GM10847 (cell line): ENCODE measurements around the gene EEFSEC.

Experiments used
- POLR2A ChIP-seq: IDR thresholded peaks from 2 replicates; pipeline ENCODE4 v1.6.1; 2011; ENCODE audit not compliant: insufficient read length; ENCODE audit errors: extremely low read depth

The EEFSEC gene, protein sequence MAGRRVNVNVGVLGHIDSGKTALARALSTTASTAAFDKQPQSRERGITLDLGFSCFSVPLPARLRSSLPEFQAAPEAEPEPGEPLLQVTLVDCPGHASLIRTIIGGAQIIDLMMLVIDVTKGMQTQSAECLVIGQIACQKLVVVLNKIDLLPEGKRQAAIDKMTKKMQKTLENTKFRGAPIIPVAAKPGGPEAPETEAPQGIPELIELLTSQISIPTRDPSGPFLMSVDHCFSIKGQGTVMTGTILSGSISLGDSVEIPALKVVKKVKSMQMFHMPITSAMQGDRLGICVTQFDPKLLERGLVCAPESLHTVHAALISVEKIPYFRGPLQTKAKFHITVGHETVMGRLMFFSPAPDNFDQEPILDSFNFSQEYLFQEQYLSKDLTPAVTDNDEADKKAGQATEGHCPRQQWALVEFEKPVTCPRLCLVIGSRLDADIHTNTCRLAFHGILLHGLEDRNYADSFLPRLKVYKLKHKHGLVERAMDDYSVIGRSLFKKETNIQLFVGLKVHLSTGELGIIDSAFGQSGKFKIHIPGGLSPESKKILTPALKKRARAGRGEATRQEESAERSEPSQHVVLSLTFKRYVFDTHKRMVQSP

DNA sequence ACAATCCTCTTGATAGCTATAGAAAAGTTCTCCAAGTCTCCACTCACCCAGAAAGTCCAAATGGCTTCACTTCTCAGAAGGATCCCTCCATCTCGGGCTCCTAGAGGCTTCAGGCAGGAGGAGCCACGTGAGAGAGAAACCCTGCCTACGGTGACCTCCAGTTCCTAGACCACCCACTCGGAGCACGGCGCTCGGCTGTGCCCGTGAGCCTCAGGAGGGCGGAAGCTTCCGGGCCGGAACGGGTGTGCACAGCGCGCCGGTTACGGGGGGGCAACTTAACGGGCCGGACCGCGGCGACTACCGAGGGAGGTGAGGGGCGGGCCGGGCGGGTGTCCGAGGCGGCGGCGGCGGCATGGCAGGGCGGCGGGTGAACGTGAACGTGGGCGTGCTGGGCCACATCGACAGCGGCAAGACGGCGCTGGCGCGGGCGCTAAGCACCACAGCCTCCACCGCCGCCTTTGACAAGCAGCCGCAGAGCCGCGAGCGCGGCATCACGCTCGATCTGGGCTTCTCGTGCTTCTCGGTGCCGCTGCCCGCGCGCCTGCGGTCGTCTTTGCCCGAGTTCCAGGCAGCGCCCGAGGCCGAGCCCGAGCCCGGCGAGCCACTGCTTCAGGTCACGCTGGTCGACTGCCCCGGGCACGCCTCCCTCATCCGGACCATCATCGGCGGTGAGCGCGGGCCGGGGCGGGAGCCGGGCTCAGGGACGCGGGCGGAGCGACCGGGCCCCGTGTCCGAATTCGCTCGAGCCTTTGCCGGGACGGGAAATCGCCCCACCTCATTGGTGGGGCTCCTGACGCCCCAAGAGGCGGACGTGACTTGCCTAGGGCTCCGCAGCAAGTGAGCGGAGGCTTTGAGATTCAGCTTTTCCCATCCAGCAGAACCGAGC is at the start of gene EEFSEC:
Gene EEFSEC (plus strand): TSS at position 326 of the 886 bp plus-strand sequence. CDS start 27 bp downstream, at position 353.
- TF ChIP-seq POLR2A: peak; percentile 53

DNA sequence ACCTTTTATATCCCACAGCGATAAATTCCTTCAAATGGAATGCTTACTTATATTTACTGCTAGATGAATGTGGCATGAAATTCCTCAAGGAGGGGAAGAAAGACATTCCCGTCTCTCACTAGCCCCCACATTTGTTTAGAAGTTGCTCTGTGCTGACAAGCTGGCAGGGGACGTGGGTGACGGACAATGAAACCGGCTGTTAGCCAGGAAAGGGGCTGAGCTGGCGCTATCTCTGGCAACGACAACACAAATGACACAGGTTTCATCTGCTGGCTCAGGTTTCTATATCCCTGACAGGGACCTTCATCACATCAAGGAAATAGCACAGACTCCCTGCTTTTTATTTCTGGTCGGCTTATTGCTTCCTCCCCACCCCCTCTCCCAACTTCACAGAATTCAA is 45.4 kb upstream of the EEFSEC start:
- TF ChIP-seq POLR2A: no peak

DNA sequence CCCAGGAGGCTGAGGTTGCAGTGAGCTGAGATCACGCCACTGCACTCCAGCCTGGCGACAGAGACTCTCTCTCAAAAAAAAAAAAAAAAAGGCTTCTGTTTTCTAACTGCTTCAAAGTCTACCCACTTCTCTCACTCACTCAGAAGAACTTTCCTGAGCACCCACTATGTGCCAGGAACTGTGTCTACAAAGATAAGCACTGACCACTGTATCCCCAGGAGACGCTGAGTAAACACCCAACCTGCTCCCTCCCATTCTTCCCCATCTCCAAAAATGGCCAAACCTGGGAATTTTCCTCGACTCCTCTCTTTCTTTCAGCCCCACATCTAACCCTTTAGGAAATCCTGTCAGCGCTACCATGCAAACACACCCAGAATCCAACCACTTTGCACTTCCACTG is 42.1 kb upstream of the EEFSEC start:
- no peak for TF ChIP-seq POLR2A

DNA sequence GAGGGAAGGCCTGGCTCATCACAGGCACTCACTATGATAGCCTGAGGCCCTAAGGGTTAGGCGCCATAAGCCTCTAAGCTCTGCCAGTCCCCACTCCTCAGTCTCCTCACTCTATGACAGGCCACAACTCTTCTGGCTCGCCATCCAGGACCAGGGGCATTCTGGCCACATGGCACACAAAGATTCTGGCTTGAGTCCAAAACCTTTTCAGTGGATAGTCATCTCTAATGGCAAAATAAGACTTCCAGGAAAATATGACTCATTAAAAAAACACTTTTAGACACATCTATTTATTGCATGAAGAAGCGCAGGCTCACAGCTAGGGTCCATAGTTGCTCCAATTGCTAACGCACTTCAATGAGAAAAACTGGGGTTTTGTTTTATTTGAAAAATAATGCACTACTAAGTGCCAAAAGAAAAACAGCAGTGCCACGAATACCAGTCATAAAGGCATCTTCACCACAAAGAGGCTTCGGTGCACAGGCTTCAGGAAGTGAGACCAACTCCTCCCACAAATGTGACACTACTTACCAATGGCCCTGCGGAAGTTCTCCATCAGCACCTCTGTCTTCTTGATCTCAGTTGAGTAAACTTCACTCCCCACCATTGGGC is 40.8 kb upstream of the EEFSEC start:
- no peak for TF ChIP-seq POLR2A

DNA sequence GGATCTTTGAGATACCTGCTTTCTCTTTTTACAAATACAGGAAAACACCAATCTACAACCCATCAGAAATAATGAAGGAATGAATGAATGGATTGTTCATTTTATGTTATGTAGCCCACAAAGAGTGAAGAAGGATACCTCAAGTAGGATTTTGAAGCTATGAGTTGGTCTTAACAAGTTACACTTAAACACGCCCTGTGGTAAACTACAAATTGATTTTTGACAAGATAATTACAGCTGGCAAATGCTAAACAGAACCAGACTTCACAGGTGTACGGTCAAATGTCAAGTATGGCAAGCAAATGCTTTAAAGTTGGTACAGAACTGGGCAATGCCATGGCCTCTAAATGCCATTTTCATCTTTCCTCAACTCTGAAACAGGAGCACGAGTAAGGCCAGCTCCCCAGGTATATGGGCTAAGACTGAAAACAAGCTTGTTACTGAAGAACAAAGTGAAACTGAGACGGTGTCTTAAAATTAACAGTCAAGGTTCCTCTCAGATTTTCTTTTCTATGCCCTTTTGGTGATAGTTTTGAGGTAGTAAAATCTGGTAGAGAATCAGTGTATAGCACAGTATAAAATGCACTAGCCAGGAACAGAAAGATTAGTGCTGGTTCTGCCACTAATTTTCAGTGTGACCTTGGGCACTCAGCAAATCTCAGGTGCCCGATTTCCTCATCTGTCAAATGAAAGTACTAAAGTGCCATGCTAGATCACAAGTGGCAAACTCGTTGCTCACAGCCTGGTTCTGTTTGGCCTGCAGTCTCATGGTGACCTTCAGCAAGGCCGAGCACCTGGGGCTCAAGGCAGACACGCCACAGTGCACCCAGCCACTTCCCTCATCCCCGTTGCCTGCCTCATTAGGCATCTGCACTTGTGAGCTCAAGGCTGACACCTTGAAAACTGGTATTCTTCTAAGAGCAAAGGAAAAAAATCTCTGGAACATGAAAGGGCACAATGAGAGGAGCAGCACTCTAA is 39.2 kb upstream of the EEFSEC start:
- TF ChIP-seq POLR2A: no peak

DNA sequence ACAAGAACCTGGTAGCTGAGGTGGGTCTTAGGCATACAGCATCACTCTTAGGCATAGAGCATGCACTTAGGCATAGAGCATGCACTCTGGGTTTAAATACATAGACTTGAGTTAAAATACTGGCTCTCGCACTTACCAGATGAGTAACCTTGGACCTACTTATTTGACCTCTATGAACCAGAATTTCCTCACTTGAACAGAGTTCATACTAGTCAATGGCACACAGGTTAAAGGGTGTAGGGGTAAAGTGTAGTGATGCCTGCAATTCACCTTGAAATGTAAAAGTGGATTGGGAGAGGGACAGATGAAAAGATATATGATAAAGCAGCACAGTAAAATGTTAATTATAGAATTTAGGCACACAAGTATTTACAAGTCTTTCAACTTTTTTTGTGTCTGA is 31.3 kb upstream of the EEFSEC start:
- no peak for TF ChIP-seq POLR2A

DNA sequence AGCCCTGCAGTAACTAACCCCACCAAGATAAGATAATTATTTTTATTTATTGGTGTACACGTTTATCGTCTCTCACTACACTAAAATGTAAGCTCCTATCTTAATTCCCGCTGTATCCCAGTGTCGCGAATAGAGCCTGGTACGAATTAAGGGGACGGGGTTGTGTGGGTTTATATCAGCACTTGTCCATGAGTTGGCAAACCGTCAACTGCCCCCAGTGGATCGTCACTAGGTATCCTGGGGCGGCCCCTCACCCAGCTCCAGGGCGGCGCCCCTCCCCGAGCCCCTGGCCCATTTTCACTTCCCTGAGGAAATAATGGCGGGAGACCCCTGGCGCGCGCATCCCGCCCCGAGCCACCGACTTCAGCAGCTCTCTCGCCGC is 30.1 kb upstream of the EEFSEC start:
- no peak for TF ChIP-seq POLR2A

DNA sequence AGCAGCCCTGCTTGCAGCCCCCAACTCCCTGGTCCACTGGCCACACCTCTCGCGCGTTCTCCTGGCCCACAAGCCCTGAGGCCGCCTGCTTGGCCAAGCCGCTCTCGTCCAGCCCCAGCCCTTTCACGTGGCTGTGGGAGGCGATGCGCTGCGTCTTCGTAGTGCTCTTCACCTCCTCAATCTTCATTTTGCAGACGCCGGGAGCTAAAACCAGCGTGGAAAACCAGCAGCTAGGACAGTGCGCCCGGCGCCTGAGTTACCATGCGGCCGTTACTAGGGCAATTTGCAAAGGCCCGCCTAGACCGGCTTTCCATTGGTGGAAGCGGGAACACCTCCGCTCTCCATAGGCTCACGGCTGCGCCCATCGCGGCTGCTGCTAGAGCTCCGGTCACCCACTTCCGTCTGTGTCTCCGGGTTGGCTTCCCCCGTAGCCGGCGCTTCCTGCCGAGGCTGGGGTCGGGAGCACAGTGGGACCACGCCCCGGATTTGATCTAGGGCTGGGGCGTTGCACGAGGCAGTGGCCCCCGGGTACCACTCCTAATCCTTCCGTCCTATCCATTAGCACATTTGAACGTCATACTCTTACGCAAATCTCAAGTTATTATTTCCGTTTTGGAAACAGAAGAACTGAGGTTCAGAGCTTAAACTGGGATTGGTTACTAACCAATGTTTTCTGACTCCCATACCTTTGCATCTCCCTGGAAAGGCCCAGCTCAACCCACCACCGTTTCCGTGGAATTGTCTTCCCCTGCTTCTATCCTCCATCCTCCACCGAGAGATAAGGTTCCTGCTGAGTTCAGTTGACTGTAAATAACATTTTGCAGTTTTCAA is 29.5 kb upstream of the EEFSEC start, which contains the start of gene RUVBL1:
Gene RUVBL1 (minus strand): TSS at position 275 of the 831 bp plus-strand sequence. CDS start 88 bp downstream, at position 187.
- TF ChIP-seq POLR2A: peak; percentile 56

DNA sequence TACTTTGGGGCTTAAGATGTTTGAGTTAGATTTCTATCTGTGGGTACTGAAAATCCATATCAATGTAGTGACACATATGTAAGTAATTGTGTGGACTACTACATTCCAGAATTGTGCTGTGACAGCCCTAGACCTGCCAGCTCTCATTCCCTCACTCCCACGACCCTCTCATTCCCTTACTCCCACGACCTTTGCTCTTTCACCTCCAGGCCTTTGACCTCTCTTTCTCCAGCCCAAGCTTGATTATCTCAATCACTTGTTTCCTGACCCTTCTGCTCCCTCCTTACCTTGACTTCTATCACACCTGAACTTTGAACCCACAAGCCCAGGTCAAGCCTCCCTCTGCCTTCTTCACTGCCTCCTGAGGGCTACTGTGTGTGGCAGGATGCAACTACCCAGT is 26.0 kb upstream of the EEFSEC start:
- TF ChIP-seq POLR2A: no peak

DNA sequence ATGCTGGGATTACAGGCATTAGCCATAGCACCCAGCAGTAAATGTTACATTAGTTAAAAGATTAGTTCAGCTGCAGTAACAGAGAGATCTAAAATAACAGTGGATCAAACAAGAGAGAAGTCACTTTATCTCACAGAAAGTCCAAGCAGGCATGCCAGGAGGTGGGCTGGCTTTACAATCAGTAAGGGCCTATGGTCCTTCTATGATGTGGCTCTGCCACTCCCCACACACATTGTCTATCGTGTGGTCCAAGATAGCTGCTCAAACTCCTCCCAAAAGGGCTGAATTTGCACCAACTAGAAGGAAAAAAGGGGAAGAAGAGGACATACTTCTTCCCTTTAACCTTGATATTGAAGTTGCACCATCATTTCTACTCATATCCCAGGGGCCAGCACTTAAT is 25.0 kb upstream of the EEFSEC start:
- TF ChIP-seq POLR2A: no peak

DNA sequence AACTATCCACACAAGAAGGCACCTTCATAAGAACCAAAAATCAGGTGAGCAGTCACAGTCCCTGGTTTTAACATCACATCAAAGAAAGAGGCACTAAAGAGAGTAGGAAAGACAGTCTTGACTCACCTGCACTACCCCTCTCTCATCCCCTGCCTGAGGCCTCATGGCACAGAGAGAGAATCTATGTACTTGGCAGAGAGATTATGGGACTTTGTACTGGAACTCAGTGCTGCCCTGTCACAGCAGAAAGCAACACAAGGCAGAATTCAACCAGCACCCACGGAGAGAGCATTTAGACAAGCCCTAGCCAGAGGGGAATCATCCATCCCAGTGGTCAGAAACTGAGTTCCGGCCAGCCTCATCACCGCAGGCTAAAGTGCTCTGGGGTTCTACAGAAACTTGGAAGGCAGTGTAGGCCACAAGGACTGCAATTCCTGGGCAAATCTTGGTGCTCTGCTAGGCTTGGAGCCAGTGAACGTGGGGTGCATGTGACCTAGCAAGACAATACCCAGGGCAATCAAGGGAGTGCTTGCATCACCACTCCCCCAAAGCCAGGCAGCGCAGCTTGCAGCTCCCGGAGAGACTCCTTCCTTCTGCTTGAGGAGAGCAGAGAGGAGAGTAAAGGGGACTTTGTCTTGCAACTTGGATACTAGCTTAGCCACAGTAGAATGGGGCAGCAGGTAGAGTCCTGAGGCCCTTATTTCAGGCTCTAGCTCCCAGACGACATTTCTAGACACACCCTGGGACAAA is 21.2 kb upstream of the EEFSEC start:
- no peak for TF ChIP-seq POLR2A

DNA sequence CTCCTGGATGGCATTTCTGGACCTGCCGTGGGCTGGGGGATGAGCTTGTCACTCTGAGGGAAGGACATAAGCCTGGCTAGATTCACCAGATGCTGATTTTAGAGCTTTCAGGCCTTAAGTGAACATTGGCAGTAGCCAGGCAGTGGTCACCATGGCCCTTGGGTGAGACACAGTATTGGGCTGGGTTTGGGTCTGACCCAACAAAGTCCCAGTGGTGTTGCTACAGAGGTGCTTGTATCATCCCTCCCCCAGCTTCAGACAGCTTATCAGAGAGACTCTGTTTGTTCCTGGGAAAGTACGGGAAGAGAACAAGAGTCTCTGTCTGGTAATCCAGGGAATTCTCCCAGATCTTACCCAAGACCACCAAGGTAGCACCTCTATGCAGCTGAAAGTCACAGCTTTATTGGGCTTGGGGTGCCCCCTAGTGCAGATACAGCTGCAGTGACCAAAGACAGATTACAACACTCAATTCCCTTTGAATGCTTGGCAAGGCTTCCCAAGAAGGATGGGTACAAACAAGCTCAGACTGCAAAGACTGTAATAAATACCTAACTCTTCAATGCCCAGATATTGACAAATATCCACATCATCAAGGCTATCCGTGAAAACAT is 19.9 kb upstream of the EEFSEC start:
- TF ChIP-seq POLR2A: no peak
